Panc1 (cell line): ENCODE results near the gene NRCAM. TPM values are rescaled to one million over a fixed set of nuclear protein-coding genes. Genes with fewer than 3 reads are reported as not detected.
"Not testable (repeated sequence)": the region's sequence is repeated elsewhere in the genome, so short reads cannot be mapped to it uniquely, and the experiment has no call there.

Source experiments
- ATAC-seq: fragments of 200-7000 bp; cut with Tn5 transposase; 2 replicates; pipeline ENCODE4 v1.9.1; 2020; ENCODE audit warnings: mild to moderate bottlenecking, moderate library complexity
- BruUV-seq: library from RNA; stranded (reverse); fragments of 400-500 nt; replicated peaks from 2 replicates; lab custom pipeline; 2021; lab: Mats Ljungman, UMichigan
- CTCF ChIA-PET: fragments of 300-600 bp; sonication (Branson Sonifier 250); formaldehyde crosslinking; loops from one replicate; lab custom pipeline; 2022; ENCODE audit warnings: antibody characterized with exemption; lab: Charles Lee
- POLR2A ChIA-PET: fragments of 300-600 bp; sonication (Branson Sonifier 250); formaldehyde crosslinking; loops from one replicate; lab custom pipeline; 2022; ENCODE audit warnings: antibody characterized with exemption; lab: Charles Lee
- DNase-seq: peaks from one replicate; pipeline ENCODE4 v3.0.0-alpha.2; 2010; ENCODE audit warnings: low read depth, low spot score
- H3K27ac ChIP-seq: 2 replicates; pipeline ENCODE4 v1.5.1; 2011; ENCODE audit warnings: mild to moderate bottlenecking, low read length, inconsistent platforms
- H3K27me3 ChIP-seq: fragments of 200-500 bp; sonication (Bioruptor generic); 2 replicates; pipeline ENCODE4 v1.6.0; 2014; ENCODE audit warnings: low read length, inconsistent platforms; ENCODE audit not compliant: control insufficient read depth, insufficient read depth
- H3K36me3 ChIP-seq: fragments of 200-500 bp; sonication (Bioruptor generic); 2 replicates; pipeline ENCODE4 v1.5.1; 2014; ENCODE audit warnings: inconsistent platforms, mild to moderate bottlenecking, low read length, moderate library complexity; ENCODE audit not compliant: control insufficient read depth, insufficient read depth
- H3K4me1 ChIP-seq: 2 replicates; pipeline ENCODE4 v1.5.1; 2011; ENCODE audit warnings: inconsistent platforms, mild to moderate bottlenecking, low read length, moderate library complexity; ENCODE audit not compliant: control insufficient read depth, insufficient read depth
- H3K4me3 ChIP-seq, 2 experiments: 2 replicates each; pipeline ENCODE4 v1.5.1; 2011 to 2012; ENCODE audit warnings: low read depth in 2 of 2, low read length in 2 of 2, mild to moderate bottlenecking in 2 of 2, inconsistent platforms in 1 of 2, moderate library complexity in 1 of 2
- H3K9me3 ChIP-seq: fragments of 200-500 bp; sonication (Bioruptor generic); 2 replicates; pipeline ENCODE4 v1.5.1; 2014; ENCODE audit warnings: low read depth, mild to moderate bottlenecking, inconsistent platforms, low read length, moderate library complexity; ENCODE audit not compliant: control insufficient read depth, insufficient read depth
- CTCF ChIP-seq: fragments of 450-650 bp; IDR thresholded peaks from 2 replicates; pipeline ENCODE4 v1.5.1; 2017; ENCODE audit warnings: mild to moderate bottlenecking
- POLR2AphosphoS5 ChIP-seq: IDR thresholded peaks from 2 replicates; pipeline ENCODE4 v1.6.1; 2012; ENCODE audit warnings: mild to moderate bottlenecking, low read depth, low read length, moderate library complexity
- REST ChIP-seq, 2 experiments: IDR thresholded peaks; 2 replicates each; pipeline ENCODE4 v1.6.1; 2011 to 2012; ENCODE audit warnings: low read depth in 2 of 2, control low read depth in 1 of 2, low read length in 1 of 2, mild to moderate bottlenecking in 1 of 2, moderate library complexity in 1 of 2; ENCODE audit not compliant: insufficient read depth in 1 of 2
- SIN3A ChIP-seq: IDR thresholded peaks from 2 replicates; pipeline ENCODE4 v1.6.1; 2012; ENCODE audit warnings: low read depth, mild to moderate bottlenecking, low read length, moderate library complexity, borderline replicate concordance; ENCODE audit not compliant: insufficient read depth
- TCF7L2 ChIP-seq: IDR thresholded peaks from 2 replicates; pipeline ENCODE4 v1.6.1; 2011; ENCODE audit warnings: mild to moderate bottlenecking, low read depth, low read length, inconsistent platforms
- in situ Hi-C: cut with HindIII; loops from 2 replicates; pipeline ENCODE4 v1.10.0; 2016; ENCODE audit warnings: low sequenced_read_pairs, low pct_unique_long_range_greater_than_20kb
- intact Hi-C: fragments of 100-400 bp; cut with micrococcal nuclease; formaldehyde crosslinking; loops from one replicate; pipeline ENCODE4 v1.10.0; 2022; ENCODE audit not compliant: unreplicated experiment
- total RNA-seq: library from RNA; stranded (reverse); gene quantifications from one replicate; pipeline ENCODE4 v1.2.1, GENCODE V29; 2021; ENCODE audit not compliant: unreplicated experiment

Gene NRCAM
- total RNA-seq, 1 experiment from 2014 or later: 0.21 TPM

GRCh38 chr7:108261560-108262255, 194.5 kb downstream of the NRCAM start:
- no peak overlapping the region for H3K27ac ChIP-seq
- TF ChIP-seq REST (IDR thresholded peaks at IDR 0.05; ENCODE audit: insufficient read depth in 1 of 2, low read depth in 2 of 2, low read length in 1 of 2) (no peak), CTCF (no peak), SIN3A (no peak), POLR2AphosphoS5 (no peak), TCF7L2 (no peak)
- ChIA-PET POLR2A (no interaction called here), CTCF (no interaction called here)
- in situ Hi-C loops (no loop called here), intact Hi-C loops (no loop called here)
- DNase-seq: no peak
- H3K4me1 ChIP-seq: no peaks in the 10 kb centered on the region
- H3K27me3 ChIP-seq: 0 out of 2 replicates have a peak, but pooled peaks cover 2% of the 10 kb centered on the region
- H3K36me3 ChIP-seq: no peaks in the 10 kb centered on the region
- no peak for ATAC-seq
- no peaks in the 10 kb centered on the region for H3K9me3 ChIP-seq
- BruUV-seq: no TSS peak
- H3K4me3 ChIP-seq: no peak overlapping the region

- CTCF ChIA-PET, BruUV-seq, H3K36me3 ChIP-seq, H3K4me1 ChIP-seq, H3K9me3 ChIP-seq, DNase-seq, H3K4me3 ChIP-seq, intact Hi-C loops, ATAC-seq, in situ Hi-C loops, H3K27ac ChIP-seq, POLR2A ChIA-PET, H3K27me3 ChIP-seq: not testable (repeated sequence)
These were observed 196.8 kb downstream of the NRCAM start for GRCh38 chr7:108259447-108259846.

GRCh38 chr7:108257954-108258353, 198.3 kb downstream of the NRCAM start:
- no peak overlapping the region for H3K4me3 ChIP-seq
- ChIA-PET POLR2A (interaction anchor here (0.6 kb wide), 1 partner anchor 77 kb away, joined by 4 read pairs; no protein-coding TSS in a partner anchor), CTCF (no interaction called here)
- no peak overlapping the region for H3K27ac ChIP-seq
- DNase-seq (no peak), ATAC-seq (no peak)
- no TSS peak for BruUV-seq
- TF ChIP-seq SIN3A (no peak), TCF7L2 (no peak), REST (IDR thresholded peaks at IDR 0.05; ENCODE audit: insufficient read depth in 1 of 2, low read depth in 2 of 2, low read length in 1 of 2) (no peak), POLR2AphosphoS5 (no peak), CTCF (no peak)
- in situ Hi-C loops: no loop called here
- intact Hi-C loops: no loop called here
- no peaks in the 10 kb centered on the region for H3K36me3 ChIP-seq
- no peaks in the 10 kb centered on the region for H3K4me1 ChIP-seq
- no peaks in the 10 kb centered on the region for H3K27me3 ChIP-seq
- no peaks in the 10 kb centered on the region for H3K9me3 ChIP-seq
